ENCODE results near the gene IQCC.

Gene IQCC

DNA sequence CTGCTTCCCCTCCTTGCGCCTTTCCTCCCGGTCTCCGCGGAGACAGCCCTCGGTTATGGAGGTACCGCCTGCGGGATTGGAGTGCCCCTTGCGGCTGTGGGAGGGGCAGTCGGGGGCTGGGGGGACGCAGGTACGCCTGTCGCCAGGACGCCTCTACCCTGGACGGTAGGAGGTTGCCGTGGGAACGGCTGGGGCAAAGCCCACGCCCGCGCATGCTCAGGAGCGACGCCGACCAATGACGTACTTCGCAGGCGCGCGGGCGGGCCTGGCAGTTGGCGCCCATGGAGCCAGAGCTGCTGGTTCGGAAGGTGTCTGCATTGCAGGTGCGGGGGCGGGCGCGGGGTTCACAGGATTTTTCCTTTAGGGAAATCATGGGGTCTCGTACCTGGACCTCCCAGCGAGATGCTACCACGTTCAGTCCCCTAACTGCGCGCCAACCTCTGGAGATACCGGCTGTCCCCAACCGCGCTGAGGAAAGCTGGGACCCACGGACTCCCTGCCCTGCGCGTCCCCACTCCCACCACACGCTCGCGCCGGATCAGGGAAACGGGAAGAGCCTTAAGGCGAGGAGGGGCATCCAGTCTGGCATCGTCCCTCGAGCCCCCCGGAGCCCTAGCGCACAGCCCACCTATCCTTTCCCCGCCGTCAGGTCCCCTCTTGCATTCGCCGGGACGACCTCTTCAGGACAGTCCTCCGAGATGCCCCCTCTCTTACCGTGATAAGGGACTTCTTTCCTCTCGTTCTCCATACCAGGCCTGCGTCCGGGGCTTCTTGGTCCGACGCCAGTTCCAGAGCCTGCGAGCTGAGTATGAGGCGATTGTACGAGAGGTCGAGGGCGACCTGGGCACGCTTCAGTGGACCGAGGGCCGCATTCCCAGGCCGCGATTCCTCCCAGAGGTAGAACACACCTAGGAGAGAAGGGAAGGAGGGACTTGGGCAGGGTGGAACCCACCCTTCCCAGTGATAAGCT is at the start of gene IQCC (continued):
- TF ChIP-seq, protein P1, sequence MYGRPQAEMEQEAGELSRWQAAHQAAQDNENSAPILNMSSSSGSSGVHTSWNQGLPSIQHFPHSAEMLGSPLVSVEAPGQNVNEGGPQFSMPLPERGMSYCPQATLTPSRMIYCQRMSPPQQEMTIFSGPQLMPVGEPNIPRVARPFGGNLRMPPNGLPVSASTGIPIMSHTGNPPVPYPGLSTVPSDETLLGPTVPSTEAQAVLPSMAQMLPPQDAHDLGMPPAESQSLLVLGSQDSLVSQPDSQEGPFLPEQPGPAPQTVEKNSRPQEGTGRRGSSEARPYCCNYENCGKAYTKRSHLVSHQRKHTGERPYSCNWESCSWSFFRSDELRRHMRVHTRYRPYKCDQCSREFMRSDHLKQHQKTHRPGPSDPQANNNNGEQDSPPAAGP (tag by site-specific recombination; IDR thresholded peaks at IDR 0.05), result peak; percentile 64
- TF ChIP-seq ZFP69B (tag by site-specific recombination; IDR thresholded peaks at IDR 0.05) (peak; percentile 73), ZNF335 (tag by site-specific recombination; conservative IDR thresholded peaks at IDR 0.05) (peak; percentile 87), ZNF423 (tag by site-specific recombination; IDR thresholded peaks at IDR 0.05) (no peak), ZBTB1 (tag by site-specific recombination; IDR thresholded peaks at IDR 0.05) (0 out of 2 replicates have a peak, but pooled peaks have one; percentile 22), ZNF660 (tag by site-specific recombination; IDR thresholded peaks at IDR 0.05) (0 out of 2 replicates have a peak, but pooled peaks have one; percentile 26), OSR2 (tag by site-specific recombination; IDR thresholded peaks at IDR 0.05) (peak; percentile 13; the same call in 1 of the 2 replicates), WT1 (tag by site-specific recombination; IDR thresholded peaks at IDR 0.05) (0 out of 2 replicates have a peak, but pooled peaks have one; percentile 19), ZNF600 (tag by site-specific recombination; IDR thresholded peaks at IDR 0.05) (peak; percentile 78), ZNF585B (tag by site-specific recombination; IDR thresholded peaks at IDR 0.05) (no peak), SP3 (tag by site-specific recombination; IDR thresholded peaks at IDR 0.05) (peak; percentile 9; the same call in 1 of the 2 replicates), ZBTB7A (tag by site-specific recombination; IDR thresholded peaks at IDR 0.05; ENCODE audit: low read depth) (0 out of 2 replicates have a peak, but pooled peaks have one; percentile 43), ZNF501 (tag by site-specific recombination; IDR thresholded peaks at IDR 0.05) (peak; percentile 76), ZNF274 (IDR thresholded peaks at IDR 0.05; ENCODE audit: low read length) (no peak), ZNF274 (tag by site-specific recombination; IDR thresholded peaks at IDR 0.05; ENCODE audit: borderline replicate concordance) (no peak), ZNF433 (tag by site-specific recombination; IDR thresholded peaks at IDR 0.05; ENCODE audit: low read depth) (no peak), ZNF654 (tag by site-specific recombination; IDR thresholded peaks at IDR 0.05; ENCODE audit: low read depth) (no peak), ZNF830 (tag by site-specific recombination; IDR thresholded peaks at IDR 0.05; ENCODE audit: low read depth) (no peak), ZNF785 (tag by site-specific recombination; IDR thresholded peaks at IDR 0.05) (no peak), GLIS2 (tag by site-specific recombination; IDR thresholded peaks at IDR 0.05) (peak; percentile 44; the same call in 1 of the 2 replicates), ZNF843 (tag by site-specific recombination; IDR thresholded peaks at IDR 0.05) (peak; percentile 34; the same call in 1 of the 2 replicates)
- TF ChIP-seq, protein P2, sequence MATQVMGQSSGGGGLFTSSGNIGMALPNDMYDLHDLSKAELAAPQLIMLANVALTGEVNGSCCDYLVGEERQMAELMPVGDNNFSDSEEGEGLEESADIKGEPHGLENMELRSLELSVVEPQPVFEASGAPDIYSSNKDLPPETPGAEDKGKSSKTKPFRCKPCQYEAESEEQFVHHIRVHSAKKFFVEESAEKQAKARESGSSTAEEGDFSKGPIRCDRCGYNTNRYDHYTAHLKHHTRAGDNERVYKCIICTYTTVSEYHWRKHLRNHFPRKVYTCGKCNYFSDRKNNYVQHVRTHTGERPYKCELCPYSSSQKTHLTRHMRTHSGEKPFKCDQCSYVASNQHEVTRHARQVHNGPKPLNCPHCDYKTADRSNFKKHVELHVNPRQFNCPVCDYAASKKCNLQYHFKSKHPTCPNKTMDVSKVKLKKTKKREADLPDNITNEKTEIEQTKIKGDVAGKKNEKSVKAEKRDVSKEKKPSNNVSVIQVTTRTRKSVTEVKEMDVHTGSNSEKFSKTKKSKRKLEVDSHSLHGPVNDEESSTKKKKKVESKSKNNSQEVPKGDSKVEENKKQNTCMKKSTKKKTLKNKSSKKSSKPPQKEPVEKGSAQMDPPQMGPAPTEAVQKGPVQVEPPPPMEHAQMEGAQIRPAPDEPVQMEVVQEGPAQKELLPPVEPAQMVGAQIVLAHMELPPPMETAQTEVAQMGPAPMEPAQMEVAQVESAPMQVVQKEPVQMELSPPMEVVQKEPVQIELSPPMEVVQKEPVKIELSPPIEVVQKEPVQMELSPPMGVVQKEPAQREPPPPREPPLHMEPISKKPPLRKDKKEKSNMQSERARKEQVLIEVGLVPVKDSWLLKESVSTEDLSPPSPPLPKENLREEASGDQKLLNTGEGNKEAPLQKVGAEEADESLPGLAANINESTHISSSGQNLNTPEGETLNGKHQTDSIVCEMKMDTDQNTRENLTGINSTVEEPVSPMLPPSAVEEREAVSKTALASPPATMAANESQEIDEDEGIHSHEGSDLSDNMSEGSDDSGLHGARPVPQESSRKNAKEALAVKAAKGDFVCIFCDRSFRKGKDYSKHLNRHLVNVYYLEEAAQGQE (tag by site-specific recombination; IDR thresholded peaks at IDR 0.05), result no peak
- TF ChIP-seq, protein P3, sequence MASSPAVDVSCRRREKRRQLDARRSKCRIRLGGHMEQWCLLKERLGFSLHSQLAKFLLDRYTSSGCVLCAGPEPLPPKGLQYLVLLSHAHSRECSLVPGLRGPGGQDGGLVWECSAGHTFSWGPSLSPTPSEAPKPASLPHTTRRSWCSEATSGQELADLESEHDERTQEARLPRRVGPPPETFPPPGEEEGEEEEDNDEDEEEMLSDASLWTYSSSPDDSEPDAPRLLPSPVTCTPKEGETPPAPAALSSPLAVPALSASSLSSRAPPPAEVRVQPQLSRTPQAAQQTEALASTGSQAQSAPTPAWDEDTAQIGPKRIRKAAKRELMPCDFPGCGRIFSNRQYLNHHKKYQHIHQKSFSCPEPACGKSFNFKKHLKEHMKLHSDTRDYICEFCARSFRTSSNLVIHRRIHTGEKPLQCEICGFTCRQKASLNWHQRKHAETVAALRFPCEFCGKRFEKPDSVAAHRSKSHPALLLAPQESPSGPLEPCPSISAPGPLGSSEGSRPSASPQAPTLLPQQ (tag by site-specific recombination; IDR thresholded peaks at IDR 0.05), result peak; percentile 67
- TF ChIP-seq, protein P4, sequence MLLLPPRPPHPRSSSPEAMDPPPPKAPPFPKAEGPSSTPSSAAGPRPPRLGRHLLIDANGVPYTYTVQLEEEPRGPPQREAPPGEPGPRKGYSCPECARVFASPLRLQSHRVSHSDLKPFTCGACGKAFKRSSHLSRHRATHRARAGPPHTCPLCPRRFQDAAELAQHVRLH (tag by site-specific recombination; IDR thresholded peaks at IDR 0.05), result peak; percentile 83; the same call in 1 of the 2 replicates
- TF ChIP-seq, protein P5, sequence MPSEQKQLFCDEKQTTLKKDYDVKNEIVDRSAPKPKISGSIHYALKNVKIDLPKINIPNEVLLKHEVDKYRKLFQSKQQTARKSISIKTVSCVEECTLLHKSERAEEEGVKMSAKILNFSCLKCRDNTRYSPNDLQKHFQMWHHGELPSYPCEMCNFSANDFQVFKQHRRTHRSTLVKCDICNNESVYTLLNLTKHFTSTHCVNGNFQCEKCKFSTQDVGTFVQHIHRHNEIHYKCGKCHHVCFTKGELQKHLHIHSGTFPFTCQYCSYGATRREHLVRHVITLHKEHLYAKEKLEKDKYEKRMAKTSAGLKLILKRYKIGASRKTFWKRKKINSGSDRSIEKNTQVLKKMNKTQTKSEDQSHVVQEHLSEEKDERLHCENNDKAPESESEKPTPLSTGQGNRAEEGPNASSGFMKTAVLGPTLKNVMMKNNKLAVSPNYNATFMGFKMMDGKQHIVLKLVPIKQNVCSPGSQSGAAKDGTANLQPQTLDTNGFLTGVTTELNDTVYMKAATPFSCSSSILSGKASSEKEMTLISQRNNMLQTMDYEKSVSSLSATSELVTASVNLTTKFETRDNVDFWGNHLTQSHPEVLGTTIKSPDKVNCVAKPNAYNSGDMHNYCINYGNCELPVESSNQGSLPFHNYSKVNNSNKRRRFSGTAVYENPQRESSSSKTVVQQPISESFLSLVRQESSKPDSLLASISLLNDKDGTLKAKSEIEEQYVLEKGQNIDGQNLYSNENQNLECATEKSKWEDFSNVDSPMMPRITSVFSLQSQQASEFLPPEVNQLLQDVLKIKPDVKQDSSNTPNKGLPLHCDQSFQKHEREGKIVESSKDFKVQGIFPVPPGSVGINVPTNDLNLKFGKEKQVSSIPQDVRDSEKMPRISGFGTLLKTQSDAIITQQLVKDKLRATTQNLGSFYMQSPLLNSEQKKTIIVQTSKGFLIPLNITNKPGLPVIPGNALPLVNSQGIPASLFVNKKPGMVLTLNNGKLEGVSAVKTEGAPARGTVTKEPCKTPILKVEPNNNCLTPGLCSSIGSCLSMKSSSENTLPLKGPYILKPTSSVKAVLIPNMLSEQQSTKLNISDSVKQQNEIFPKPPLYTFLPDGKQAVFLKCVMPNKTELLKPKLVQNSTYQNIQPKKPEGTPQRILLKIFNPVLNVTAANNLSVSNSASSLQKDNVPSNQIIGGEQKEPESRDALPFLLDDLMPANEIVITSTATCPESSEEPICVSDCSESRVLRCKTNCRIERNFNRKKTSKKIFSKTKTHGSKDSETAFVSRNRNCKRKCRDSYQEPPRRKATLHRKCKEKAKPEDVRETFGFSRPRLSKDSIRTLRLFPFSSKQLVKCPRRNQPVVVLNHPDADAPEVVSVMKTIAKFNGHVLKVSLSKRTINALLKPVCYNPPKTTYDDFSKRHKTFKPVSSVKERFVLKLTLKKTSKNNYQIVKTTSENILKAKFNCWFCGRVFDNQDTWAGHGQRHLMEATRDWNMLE (tag by site-specific recombination; conservative IDR thresholded peaks at IDR 0.05; ENCODE audit: low read depth), result no peak
- TF ChIP-seq, protein P6, sequence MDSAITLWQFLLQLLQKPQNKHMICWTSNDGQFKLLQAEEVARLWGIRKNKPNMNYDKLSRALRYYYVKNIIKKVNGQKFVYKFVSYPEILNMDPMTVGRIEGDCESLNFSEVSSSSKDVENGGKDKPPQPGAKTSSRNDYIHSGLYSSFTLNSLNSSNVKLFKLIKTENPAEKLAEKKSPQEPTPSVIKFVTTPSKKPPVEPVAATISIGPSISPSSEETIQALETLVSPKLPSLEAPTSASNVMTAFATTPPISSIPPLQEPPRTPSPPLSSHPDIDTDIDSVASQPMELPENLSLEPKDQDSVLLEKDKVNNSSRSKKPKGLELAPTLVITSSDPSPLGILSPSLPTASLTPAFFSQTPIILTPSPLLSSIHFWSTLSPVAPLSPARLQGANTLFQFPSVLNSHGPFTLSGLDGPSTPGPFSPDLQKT (IDR thresholded peaks at IDR 0.05; ENCODE audit: borderline replicate concordance, low read depth, low read length), result no peak
